HEK293 (cell line): ENCODE measurements around the gene INPP1.

Source experiments
- CTCF ChIA-PET: fragments of 350-600 bp; formaldehyde crosslinking; extraction: SDS; loops from one replicate; lab custom pipeline; 2021; ENCODE audit warnings: antibody characterized with exemption; lab: Yijun Ruan, JAX
- POLR2A ChIA-PET: fragments of 300-600 bp; formaldehyde crosslinking; extraction: SDS; loops from one replicate; lab custom pipeline; 2020; ENCODE audit warnings: antibody characterized with exemption, inconsistent platforms; lab: Yijun Ruan, JAX
- H3K27ac ChIP-seq: fragments of 200-500 bp; sonication (Bioruptor generic); 2 replicates; pipeline ENCODE4 v1.5.1; 2014; ENCODE audit warnings: low read depth, low read length, control low read depth, inconsistent platforms; ENCODE audit errors: extremely low read depth
- H3K36me3 ChIP-seq, 2 experiments: fragments of 200-500 bp in 1 of 2; sonication (Bioruptor generic) in 1 of 2; 1 replicate in 1 of 2; 2 replicates in 1 of 2; pipeline ENCODE4 v1.5.1; 2014 to 2017; ENCODE audit warnings: inconsistent platforms in 2 of 2, low read length in 2 of 2; ENCODE audit not compliant: control insufficient read depth in 2 of 2, insufficient read depth in 1 of 2
- H3K4me1 ChIP-seq: fragments of 200-500 bp; sonication (Bioruptor generic); 2 replicates; pipeline ENCODE4 v1.5.1; 2014; ENCODE audit warnings: mild to moderate bottlenecking, low read length, inconsistent platforms; ENCODE audit not compliant: control insufficient read depth, insufficient read depth
- H3K4me3 ChIP-seq: 2 replicates; pipeline ENCODE4 v1.5.1; 2011; ENCODE audit warnings: low read depth, mild to moderate bottlenecking, control low read depth, low read length, moderate library complexity
- H3K9me3 ChIP-seq: fragments of 200-500 bp; sonication (Bioruptor generic); 2 replicates; pipeline ENCODE4 v1.5.1; 2014; ENCODE audit warnings: low read depth, low read length, inconsistent platforms; ENCODE audit not compliant: control insufficient read depth, insufficient read depth
- GLI2 ChIP-seq: fragments of 450-650 bp; formaldehyde crosslinking; IDR thresholded peaks from 2 replicates; pipeline ENCODE4; 2017; ENCODE audit warnings: missing biosample characterization, missing genetic modification characterization, low read depth, borderline replicate concordance
- HOXA7 ChIP-seq: sonication (generic); formaldehyde crosslinking; IDR thresholded peaks from 2 replicates; pipeline ENCODE4 v1.8.1; 2022; ENCODE audit warnings: missing genetic modification reagents, borderline replicate concordance
- MYNN ChIP-seq: fragments of 450-650 bp; formaldehyde crosslinking; IDR thresholded peaks from 2 replicates; pipeline ENCODE4 v1.5.1; 2016; ENCODE audit warnings: missing biosample characterization, missing genetic modification characterization, borderline replicate concordance
- MZF1 ChIP-seq: fragments of 450-650 bp; formaldehyde crosslinking; IDR thresholded peaks from 2 replicates; pipeline ENCODE4 v1.5.1; 2017; ENCODE audit warnings: missing biosample characterization, missing genetic modification characterization, borderline replicate concordance
- RBAK ChIP-seq: fragments of 450-650 bp; formaldehyde crosslinking; IDR thresholded peaks from 2 replicates; pipeline ENCODE4 v1.5.1; 2016; ENCODE audit warnings: missing biosample characterization, missing genetic modification characterization
- SP2 ChIP-seq: fragments of 450-650 bp; formaldehyde crosslinking; IDR thresholded peaks from 2 replicates; pipeline ENCODE4 v1.5.1; 2016; ENCODE audit warnings: missing biosample characterization, missing genetic modification characterization
- ZBTB8A ChIP-seq: fragments of 450-650 bp; formaldehyde crosslinking; IDR thresholded peaks from 2 replicates; pipeline ENCODE4 v1.5.1; 2016; ENCODE audit warnings: missing biosample characterization, missing genetic modification characterization
- ZEB2 ChIP-seq: fragments of 450-650 bp; formaldehyde crosslinking; IDR thresholded peaks from 2 replicates; pipeline ENCODE4 v1.5.1; 2016; ENCODE audit warnings: missing biosample characterization, missing genetic modification characterization
- ZFP3 ChIP-seq: fragments of 450-650 bp; formaldehyde crosslinking; IDR thresholded peaks from 2 replicates; pipeline ENCODE4 v1.5.1; 2016; ENCODE audit warnings: low read depth, missing biosample characterization, missing genetic modification characterization
- ZFP69B ChIP-seq: fragments of 450-650 bp; formaldehyde crosslinking; IDR thresholded peaks from 2 replicates; pipeline ENCODE4 v1.5.1; 2016; ENCODE audit warnings: missing biosample characterization, missing genetic modification characterization
- ZNF132 ChIP-seq: fragments of 450-650 bp; formaldehyde crosslinking; IDR thresholded peaks from 2 replicates; pipeline ENCODE4 v1.5.1; 2017; ENCODE audit warnings: missing biosample characterization, missing genetic modification characterization, borderline replicate concordance
- ZNF19 ChIP-seq: fragments of 450-650 bp; formaldehyde crosslinking; IDR thresholded peaks from 2 replicates; pipeline ENCODE4; 2016; ENCODE audit warnings: missing biosample characterization, missing genetic modification characterization, low read depth
- ZNF2 ChIP-seq: fragments of 450-650 bp; formaldehyde crosslinking; IDR thresholded peaks from 2 replicates; pipeline ENCODE4 v1.5.1; 2016; ENCODE audit warnings: missing biosample characterization, missing genetic modification characterization
- ZNF214 ChIP-seq: fragments of 450-650 bp; formaldehyde crosslinking; IDR thresholded peaks from 2 replicates; pipeline ENCODE4 v1.5.1; 2017; ENCODE audit warnings: missing biosample characterization, mild to moderate bottlenecking, missing genetic modification characterization, borderline replicate concordance
- ZNF292 ChIP-seq: fragments of 450-650 bp; formaldehyde crosslinking; IDR thresholded peaks from 2 replicates; pipeline ENCODE4 v1.5.1; 2016; ENCODE audit warnings: low read depth, missing biosample characterization, missing genetic modification characterization, borderline replicate concordance
- ZNF302 ChIP-seq: fragments of 450-650 bp; formaldehyde crosslinking; IDR thresholded peaks from 2 replicates; pipeline ENCODE4 v1.5.1; 2016; ENCODE audit warnings: missing biosample characterization, missing genetic modification characterization, low read depth
- ZNF324 ChIP-seq: fragments of 450-650 bp; formaldehyde crosslinking; IDR thresholded peaks from 2 replicates; pipeline ENCODE4 v1.5.1; 2016; ENCODE audit warnings: missing biosample characterization, missing genetic modification characterization
- ZNF391 ChIP-seq: fragments of 450-650 bp; formaldehyde crosslinking; IDR thresholded peaks from 2 replicates; pipeline ENCODE4 v1.5.1; 2016; ENCODE audit warnings: low read depth, missing biosample characterization, missing genetic modification characterization, borderline replicate concordance
- ZNF433 ChIP-seq: fragments of 450-650 bp; formaldehyde crosslinking; IDR thresholded peaks from 2 replicates; pipeline ENCODE4 v1.5.1; 2016; ENCODE audit warnings: missing biosample characterization, missing genetic modification characterization, low read depth
- ZNF529 ChIP-seq: fragments of 450-650 bp; formaldehyde crosslinking; IDR thresholded peaks from 2 replicates; pipeline ENCODE4 v1.5.1; 2017; ENCODE audit warnings: missing genetic modification characterization, missing biosample characterization; ENCODE audit not compliant: insufficient replicate concordance
- ZNF555 ChIP-seq: fragments of 450-650 bp; formaldehyde crosslinking; conservative IDR thresholded peaks from 2 replicates; pipeline ENCODE4 v1.5.1; 2017; ENCODE audit warnings: missing biosample characterization, mild to moderate bottlenecking, missing genetic modification characterization, inconsistent platforms
- ZNF561 ChIP-seq: fragments of 450-650 bp; IDR thresholded peaks from 2 replicates; pipeline ENCODE4 v1.5.1; 2018; ENCODE audit warnings: missing biosample characterization, missing genetic modification characterization, borderline replicate concordance
- ZNF610 ChIP-seq: fragments of 450-650 bp; formaldehyde crosslinking; IDR thresholded peaks from 2 replicates; pipeline ENCODE4 v1.5.1; 2016; ENCODE audit warnings: missing biosample characterization, missing genetic modification characterization, borderline replicate concordance
- ZNF623 ChIP-seq: fragments of 450-650 bp; formaldehyde crosslinking; IDR thresholded peaks from 2 replicates; pipeline ENCODE4 v1.5.1; 2016; ENCODE audit warnings: missing biosample characterization, missing genetic modification characterization
- ZNF629 ChIP-seq: fragments of 450-650 bp; formaldehyde crosslinking; IDR thresholded peaks from 2 replicates; pipeline ENCODE4 v1.5.1; 2017; ENCODE audit warnings: missing biosample characterization, missing genetic modification characterization
- ZNF701 ChIP-seq: fragments of 450-650 bp; formaldehyde crosslinking; IDR thresholded peaks from 2 replicates; pipeline ENCODE4 v1.5.1; 2016; ENCODE audit warnings: missing biosample characterization, missing genetic modification characterization
- ZNF747 ChIP-seq: fragments of 450-650 bp; formaldehyde crosslinking; IDR thresholded peaks from 2 replicates; pipeline ENCODE4 v1.5.1; 2016; ENCODE audit warnings: missing biosample characterization, missing genetic modification characterization
- ZNF792 ChIP-seq: fragments of 450-650 bp; formaldehyde crosslinking; IDR thresholded peaks from 2 replicates; pipeline ENCODE4 v1.5.1; 2016; ENCODE audit warnings: missing biosample characterization, missing genetic modification characterization
- TF ChIP-seq, protein P1 (sequence below): fragments of 450-650 bp; formaldehyde crosslinking; IDR thresholded peaks from 2 replicates; pipeline ENCODE4 v1.5.1; 2016; ENCODE audit warnings: missing biosample characterization, missing genetic modification characterization
- TF ChIP-seq, protein P2 (sequence below): sonication (generic); formaldehyde crosslinking; IDR thresholded peaks from 2 replicates; pipeline ENCODE4 v1.8.1; 2022; ENCODE audit warnings: mild to moderate bottlenecking, moderate library complexity, missing genetic modification reagents
- TF ChIP-seq, protein P3 (sequence below): IDR thresholded peaks from 2 replicates; pipeline ENCODE4 v1.6.1; 2011; ENCODE audit warnings: mild to moderate bottlenecking, low read depth, low read length, borderline replicate concordance
- TF ChIP-seq, protein P4 (sequence below): fragments of 450-650 bp; IDR thresholded peaks from 2 replicates; pipeline ENCODE4 v1.5.1; 2018; ENCODE audit warnings: missing biosample characterization, mild to moderate bottlenecking, missing genetic modification characterization

INPP1 gene

DNA sequence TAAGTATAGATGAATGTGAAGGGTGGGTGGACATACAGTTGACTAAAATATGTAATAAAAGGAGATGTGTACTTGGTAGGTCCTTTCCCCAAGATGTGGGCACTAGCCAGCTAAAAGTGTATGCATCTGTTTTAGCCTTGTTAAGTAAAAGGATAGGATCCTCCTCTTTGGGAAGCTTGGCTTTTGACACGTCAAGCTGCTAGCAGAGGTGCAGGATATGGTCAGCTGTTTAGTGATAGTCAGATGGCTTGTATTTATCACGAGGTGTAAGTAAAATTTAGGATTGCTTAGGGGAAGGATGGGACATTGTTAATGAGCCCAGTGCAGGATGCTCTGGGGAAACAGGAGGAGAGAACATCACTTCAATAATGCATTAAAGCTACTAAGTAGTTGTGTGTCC is 66.2 kb downstream of the INPP1 start:
- ChIA-PET POLR2A (no interaction called here), CTCF (interaction anchor here (0.6 to 1.3 kb wide), 4 partner anchors 25 to 143 kb away, joined by 3 to 6 read pairs (median 3); no protein-coding TSS in a partner anchor)
- Histone ChIP-seq H3K36me3 (no peaks in the 10 kb centered on the region), H3K4me1 (peaks cover 7% of the 10 kb centered on the region), H3K4me3 (no peak overlapping the region), H3K9me3 (no peaks in the 10 kb centered on the region), H3K27ac (no peak overlapping the region)
- TF ChIP-seq ZFP3 (no peak), SP2 (tag by site-specific recombination) (no peak), ZEB2 (tag by site-specific recombination) (no peak), ZNF132 (no peak), ZNF610 (no peak), MYNN (tag by site-specific recombination) (no peak), ZNF561 (tag by site-specific recombination) (no peak), ZNF391 (tag by site-specific recombination) (no peak), ZNF747 (tag by site-specific recombination) (no peak), ZNF623 (tag by site-specific recombination) (no peak)
- TF ChIP-seq, protein P1, sequence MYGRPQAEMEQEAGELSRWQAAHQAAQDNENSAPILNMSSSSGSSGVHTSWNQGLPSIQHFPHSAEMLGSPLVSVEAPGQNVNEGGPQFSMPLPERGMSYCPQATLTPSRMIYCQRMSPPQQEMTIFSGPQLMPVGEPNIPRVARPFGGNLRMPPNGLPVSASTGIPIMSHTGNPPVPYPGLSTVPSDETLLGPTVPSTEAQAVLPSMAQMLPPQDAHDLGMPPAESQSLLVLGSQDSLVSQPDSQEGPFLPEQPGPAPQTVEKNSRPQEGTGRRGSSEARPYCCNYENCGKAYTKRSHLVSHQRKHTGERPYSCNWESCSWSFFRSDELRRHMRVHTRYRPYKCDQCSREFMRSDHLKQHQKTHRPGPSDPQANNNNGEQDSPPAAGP: no peak
- TF ChIP-seq, protein P2, sequence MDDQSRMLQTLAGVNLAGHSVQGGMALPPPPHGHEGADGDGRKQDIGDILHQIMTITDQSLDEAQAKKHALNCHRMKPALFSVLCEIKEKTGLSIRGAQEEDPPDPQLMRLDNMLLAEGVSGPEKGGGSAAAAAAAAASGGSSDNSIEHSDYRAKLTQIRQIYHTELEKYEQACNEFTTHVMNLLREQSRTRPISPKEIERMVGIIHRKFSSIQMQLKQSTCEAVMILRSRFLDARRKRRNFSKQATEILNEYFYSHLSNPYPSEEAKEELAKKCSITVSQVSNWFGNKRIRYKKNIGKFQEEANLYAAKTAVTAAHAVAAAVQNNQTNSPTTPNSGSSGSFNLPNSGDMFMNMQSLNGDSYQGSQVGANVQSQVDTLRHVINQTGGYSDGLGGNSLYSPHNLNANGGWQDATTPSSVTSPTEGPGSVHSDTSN (CRISPR knock-in tag): no peak
- TF ChIP-seq, protein P3, sequence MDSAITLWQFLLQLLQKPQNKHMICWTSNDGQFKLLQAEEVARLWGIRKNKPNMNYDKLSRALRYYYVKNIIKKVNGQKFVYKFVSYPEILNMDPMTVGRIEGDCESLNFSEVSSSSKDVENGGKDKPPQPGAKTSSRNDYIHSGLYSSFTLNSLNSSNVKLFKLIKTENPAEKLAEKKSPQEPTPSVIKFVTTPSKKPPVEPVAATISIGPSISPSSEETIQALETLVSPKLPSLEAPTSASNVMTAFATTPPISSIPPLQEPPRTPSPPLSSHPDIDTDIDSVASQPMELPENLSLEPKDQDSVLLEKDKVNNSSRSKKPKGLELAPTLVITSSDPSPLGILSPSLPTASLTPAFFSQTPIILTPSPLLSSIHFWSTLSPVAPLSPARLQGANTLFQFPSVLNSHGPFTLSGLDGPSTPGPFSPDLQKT: no peak

DNA sequence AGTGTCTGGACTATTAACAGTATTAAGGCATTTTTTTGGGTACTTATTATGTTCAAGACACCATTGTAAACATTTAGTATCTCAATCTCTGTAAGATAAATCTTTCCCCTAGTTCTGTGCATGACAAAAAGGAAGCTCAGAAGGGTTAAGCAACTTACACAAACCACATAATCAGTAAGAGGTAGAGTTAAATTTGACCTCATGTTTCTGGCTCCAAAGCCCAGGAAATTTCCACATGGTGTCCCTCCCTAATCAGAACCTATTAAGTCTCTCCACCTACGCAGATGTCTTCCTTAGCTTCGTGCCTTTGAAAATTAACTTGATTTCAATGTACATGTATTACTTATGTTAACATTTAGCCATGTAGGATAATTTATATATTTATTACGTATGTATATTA is 66.8 kb downstream of the INPP1 start:
- Histone ChIP-seq H3K27ac (no peak overlapping the region), H3K4me3 (no peak overlapping the region), H3K4me1 (peaks cover 7% of the 10 kb centered on the region), H3K9me3 (no peaks in the 10 kb centered on the region), H3K36me3 (no peaks in the 10 kb centered on the region)
- ChIA-PET POLR2A (no interaction called here), CTCF (interaction anchor here (0.6 to 1.3 kb wide), 4 partner anchors 26 to 143 kb away, joined by 3 to 6 read pairs (median 3); no protein-coding TSS in a partner anchor)
- no peak for TF ChIP-seq ZNF302 (tag by site-specific recombination)
- TF ChIP-seq ZFP69B (tag by site-specific recombination): no peak
- TF ChIP-seq MZF1: no peak
- TF ChIP-seq ZNF214 (tag by site-specific recombination): no peak
- no peak for TF ChIP-seq ZNF19
- TF ChIP-seq ZNF555: no peak
- TF ChIP-seq, protein P4, sequence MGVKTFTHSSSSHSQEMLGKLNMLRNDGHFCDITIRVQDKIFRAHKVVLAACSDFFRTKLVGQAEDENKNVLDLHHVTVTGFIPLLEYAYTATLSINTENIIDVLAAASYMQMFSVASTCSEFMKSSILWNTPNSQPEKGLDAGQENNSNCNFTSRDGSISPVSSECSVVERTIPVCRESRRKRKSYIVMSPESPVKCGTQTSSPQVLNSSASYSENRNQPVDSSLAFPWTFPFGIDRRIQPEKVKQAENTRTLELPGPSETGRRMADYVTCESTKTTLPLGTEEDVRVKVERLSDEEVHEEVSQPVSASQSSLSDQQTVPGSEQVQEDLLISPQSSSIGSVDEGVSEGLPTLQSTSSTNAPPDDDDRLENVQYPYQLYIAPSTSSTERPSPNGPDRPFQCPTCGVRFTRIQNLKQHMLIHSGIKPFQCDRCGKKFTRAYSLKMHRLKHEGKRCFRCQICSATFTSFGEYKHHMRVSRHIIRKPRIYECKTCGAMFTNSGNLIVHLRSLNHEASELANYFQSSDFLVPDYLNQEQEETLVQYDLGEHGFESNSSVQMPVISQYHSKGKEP (tag by site-specific recombination): no peak
- TF ChIP-seq ZBTB8A (tag by site-specific recombination): no peak
- TF ChIP-seq ZNF2: no peak
- no peak for TF ChIP-seq ZNF701
- TF ChIP-seq GLI2 (tag by site-specific recombination): no peak
- no peak for TF ChIP-seq ZNF292
- no peak for TF ChIP-seq ZNF324 (tag by site-specific recombination)
- no peak for TF ChIP-seq ZNF529 (tag by site-specific recombination)
- TF ChIP-seq ZNF629 (tag by site-specific recombination): no peak
- TF ChIP-seq RBAK: no peak
- TF ChIP-seq ZNF792 (tag by site-specific recombination): no peak
- no peak for TF ChIP-seq HOXA7
- TF ChIP-seq ZNF433 (tag by site-specific recombination): no peak
